Measurements from ENCODE around the gene PPL.

GRCh38 chr16:4900036-4900435 lies 36.9 kb downstream of the PPL start:
- TF ChIP-seq CTCF (IDR thresholded peaks at IDR 0.05) (no peak), POLR2AphosphoS5 (IDR thresholded peaks at IDR 0.05) (no peak), POLR2A (IDR thresholded peaks at IDR 0.05) (no peak), EP300 (IDR thresholded peaks at IDR 0.05) (no peak)
